HepG2 (cell line): ENCODE measurements around the gene TK1. TPM values are rescaled to one million over a fixed set of nuclear protein-coding genes. Genes with fewer than 3 reads are reported as not detected.

Experiments used
- ATAC-seq: fragments of 200-7000 bp; cut with Tn5 transposase; 3 replicates; pipeline ENCODE4 v1.9.1; 2020; ENCODE audit warnings: mild to moderate bottlenecking, moderate library complexity
- BruUV-seq: library from RNA; stranded (reverse); fragments of 400-500 nt; replicated peaks from 2 replicates; lab custom pipeline; 2021; lab: Mats Ljungman, UMichigan
- CTCF ChIA-PET: fragments of 300-600 bp; formaldehyde crosslinking; extraction: SDS; loops from one replicate; lab custom pipeline; 2021; ENCODE audit warnings: low total read pairs, inconsistent platforms, low intra/inter-chr PET ratio; lab: Yijun Ruan, JAX
- POLR2A ChIA-PET: fragments of 350-600 bp; sonication (Branson Sonifier 250); formaldehyde crosslinking; loops from one replicate; lab custom pipeline; 2020; ENCODE audit warnings: antibody characterized with exemption, inconsistent platforms; lab: Yijun Ruan, JAX
- DNase-seq: peaks from one replicate; pipeline ENCODE4 v3.0.0-alpha.2; 2015; ENCODE audit warnings: low spot score
- FAIRE-seq: peaks from 3 replicates; lab custom pipeline; 2011; peaks lifted over from hg19 to GRCh38; lab: Jason Lieb, UNC
- H2AFZ ChIP-seq: one replicate; pipeline ENCODE4 v1.6.1; 2011; ENCODE audit warnings: low read length, inconsistent platforms
- H3K27ac ChIP-seq: fragments of 300-600 bp; 3 replicates; pipeline ENCODE4 v1.8.0; 2011; ENCODE audit warnings: mixed run types, mild to moderate bottlenecking, mixed read lengths, low read length, inconsistent platforms; ENCODE audit not compliant: insufficient read depth; ENCODE audit errors: extremely low read length
- H3K27me3 ChIP-seq, 2 experiments: fragments of 200-600 bp in 1 of 2; 2 replicates in 1 of 2; 3 replicates in 1 of 2; pipeline versions ENCODE4 v1.6.0 to v1.8.0; 2011; ENCODE audit warnings: low read length in 2 of 2, mild to moderate bottlenecking in 2 of 2, moderate library complexity in 2 of 2, inconsistent platforms in 1 of 2; ENCODE audit not compliant: insufficient read depth in 2 of 2, control insufficient read depth in 1 of 2
- H3K36me3 ChIP-seq, 2 experiments: fragments of 200-600 bp in 1 of 2; replicated peaks in 1 of 2; 2 replicates in 1 of 2; 3 replicates in 1 of 2; pipeline versions ENCODE4 v1.5.1 to v1.8.0; 2011; ENCODE audit warnings: low read length in 2 of 2, inconsistent platforms in 1 of 2; ENCODE audit not compliant: insufficient read depth in 2 of 2, control insufficient read depth in 1 of 2
- H3K4me1 ChIP-seq: 2 replicates; pipeline ENCODE4 v1.5.1; 2012; ENCODE audit warnings: low read length, inconsistent platforms; ENCODE audit not compliant: insufficient read depth
- H3K4me2 ChIP-seq: 2 replicates; pipeline ENCODE4 v1.6.0; 2011; ENCODE audit warnings: low read depth, low read length, inconsistent platforms
- H3K4me3 ChIP-seq, 3 experiments: fragments of 200-600 bp in 1 of 3; sonication (generic), shearing (Covaris generic) in 1 of 3; replicated peaks in 1 of 3; 2 replicates each; pipeline ENCODE4 v1.5.1; 2011 to 2016; ENCODE audit warnings: low read length in 3 of 3, inconsistent platforms in 2 of 3, low read depth in 2 of 3, mild to moderate bottlenecking in 2 of 3, control low read depth in 1 of 3, mixed read lengths in 1 of 3; ENCODE audit not compliant: insufficient read depth in 1 of 3
- H3K79me2 ChIP-seq: one replicate; pipeline ENCODE4 v1.6.1; 2011; ENCODE audit warnings: low read length, inconsistent platforms; ENCODE audit not compliant: insufficient read depth
- H3K9ac ChIP-seq: 2 replicates; pipeline ENCODE4 v1.6.0; 2011; ENCODE audit warnings: mild to moderate bottlenecking, low read depth, low read length, inconsistent platforms; ENCODE audit not compliant: insufficient read depth
- H3K9me3 ChIP-seq: 2 replicates; pipeline ENCODE4 v1.5.1; 2012; ENCODE audit warnings: mild to moderate bottlenecking, low read length
- H4K20me1 ChIP-seq: 2 replicates; pipeline ENCODE4 v1.6.0; 2011; ENCODE audit warnings: inconsistent platforms, mild to moderate bottlenecking, low read length, moderate library complexity; ENCODE audit not compliant: insufficient read depth
- AGO2 ChIP-seq: fragments of 200-400 bp; formaldehyde crosslinking; optimal IDR thresholded peaks from 2 replicates; pipeline ENCODE3; 2017; ENCODE audit warnings: mild to moderate bottlenecking, low read depth, low read length, moderate library complexity
- ASH2L ChIP-seq: fragments of 300-600, 200-600 bp; sonication (generic); IDR thresholded peaks from 2 replicates; pipeline ENCODE4 v1.7.0; 2017; ENCODE audit warnings: low read depth, mild to moderate bottlenecking, moderate library complexity, mixed read lengths, low read length; ENCODE audit not compliant: insufficient read length
- MTA3 ChIP-seq: sonication (generic); formaldehyde crosslinking; IDR thresholded peaks from 2 replicates; pipeline ENCODE4 v1.4.0; 2020; ENCODE audit warnings: missing genetic modification reagents
- MYNN ChIP-seq: sonication (generic); formaldehyde crosslinking; IDR thresholded peaks from 2 replicates; pipeline ENCODE4 v1.4.0; 2020; ENCODE audit warnings: mild to moderate bottlenecking, low read depth, missing genetic modification reagents
- POLR2AphosphoS5 ChIP-seq: IDR thresholded peaks from 2 replicates; pipeline ENCODE4 v1.6.1; 2012; ENCODE audit warnings: low read depth, low read length
- RBM22 ChIP-seq: fragments of 200-400 bp; formaldehyde crosslinking; optimal IDR thresholded peaks from 2 replicates; pipeline ENCODE3; 2017; ENCODE audit warnings: mild to moderate bottlenecking, low read length, moderate library complexity
- ZC3H13 ChIP-seq: sonication (generic); formaldehyde crosslinking; IDR thresholded peaks from 2 replicates; pipeline ENCODE4 v1.8.1; 2023; ENCODE audit warnings: mild to moderate bottlenecking, missing genetic modification reagents, moderate library complexity
- ZKSCAN5 ChIP-seq: sonication (generic); formaldehyde crosslinking; IDR thresholded peaks from 2 replicates; pipeline ENCODE4 v1.5.1; 2020; ENCODE audit warnings: mild to moderate bottlenecking, missing genetic modification reagents
- WGBS: methylation state at CpG from one replicate; pipeline ENCODE4 v1.1.6; 2017; ENCODE audit warnings: low lambda C conversion rate; 5-methylcytosine and 5-hydroxymethylcytosine counted together
- in situ Hi-C: cut with HindIII; loops from 2 replicates; pipeline ENCODE4 v1.10.0; 2017; ENCODE audit warnings: low pct_unique_long_range_greater_than_20kb; ENCODE audit not compliant: extremely low pct_ligation_motif_present
- intact Hi-C: fragments of 100-400 bp; cut with micrococcal nuclease; formaldehyde crosslinking; loops from one replicate; pipeline ENCODE4 v1.10.0; 2022; ENCODE audit not compliant: unreplicated experiment
- polyA plus RNA-seq, 8 experiments: library from polyadenylated mRNA; depleted of rRNA in 3 of 8; stranded (reverse) in 7 of 8; unstranded in 1 of 8; fragments of >200 nt; fragmentation: Illumina TruSeq in 4 of 8; extraction: Trizol in 4 of 8; gene quantifications; 2 replicates each; pipeline versions ENCODE4 v1.2.1 to v1.2.3, GENCODE V29; 2011 to 2016; ENCODE audit warnings: low read depth in 4 of 8, missing spikeins in 1 of 8, mixed read lengths in 1 of 8; ENCODE audit not compliant: insufficient read depth in 1 of 8
- total RNA-seq, 5 experiments: library from RNA; depleted of rRNA; stranded (reverse); fragments of >200 nt; fragmentation: Illumina TruSeq; extraction: Trizol; gene quantifications; 2 replicates each; pipeline ENCODE4 v1.2.3, GENCODE V29; 2016; ENCODE audit warnings: low read depth in 1 of 5
- TF ChIP-seq, protein P1 (sequence below): IDR thresholded peaks from 2 replicates; pipeline ENCODE4 v1.6.1; 2016

TK1 gene
- total and polyA plus RNA-seq, 2 of the 13 experiments (the other 11 are each of a cell fraction or from before 2014, with no cell fraction given) = 45.0 to 96.0 TPM

DNA sequence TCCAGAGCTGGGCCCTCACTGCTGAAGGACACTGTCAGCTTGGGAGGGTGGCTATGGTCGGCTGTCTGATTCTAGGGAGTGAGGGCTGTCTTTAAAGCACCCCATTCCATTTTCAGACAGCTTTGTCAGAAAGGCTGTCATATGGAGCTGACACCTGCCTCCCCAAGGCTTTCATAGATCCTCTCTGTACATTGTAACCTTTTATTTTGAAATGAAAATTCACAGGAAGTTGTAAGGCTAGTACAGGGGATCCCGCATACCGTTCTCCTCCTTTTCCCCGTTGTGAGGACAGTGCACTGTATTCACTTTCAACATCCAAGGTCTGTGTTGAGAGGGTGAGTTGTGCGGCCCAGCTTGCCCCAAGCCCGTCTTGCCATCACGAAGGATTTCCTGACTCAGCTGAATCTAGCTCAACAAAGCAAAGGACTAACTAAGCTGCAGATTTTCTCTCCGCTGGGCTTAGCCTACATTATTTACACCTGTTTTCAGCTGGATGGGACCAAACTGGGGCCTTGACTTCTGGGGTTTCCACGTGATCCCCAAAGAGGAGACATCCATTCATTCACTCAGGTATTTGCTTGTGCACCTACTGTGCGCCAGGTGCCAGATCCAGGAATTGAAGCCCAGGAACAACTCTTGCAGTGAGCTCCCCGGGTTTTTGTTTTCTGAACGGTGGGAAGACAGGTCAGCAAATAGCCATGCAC, 39.4 kb upstream of the TK1 start (continued):
- TF ChIP-seq, protein P1, sequence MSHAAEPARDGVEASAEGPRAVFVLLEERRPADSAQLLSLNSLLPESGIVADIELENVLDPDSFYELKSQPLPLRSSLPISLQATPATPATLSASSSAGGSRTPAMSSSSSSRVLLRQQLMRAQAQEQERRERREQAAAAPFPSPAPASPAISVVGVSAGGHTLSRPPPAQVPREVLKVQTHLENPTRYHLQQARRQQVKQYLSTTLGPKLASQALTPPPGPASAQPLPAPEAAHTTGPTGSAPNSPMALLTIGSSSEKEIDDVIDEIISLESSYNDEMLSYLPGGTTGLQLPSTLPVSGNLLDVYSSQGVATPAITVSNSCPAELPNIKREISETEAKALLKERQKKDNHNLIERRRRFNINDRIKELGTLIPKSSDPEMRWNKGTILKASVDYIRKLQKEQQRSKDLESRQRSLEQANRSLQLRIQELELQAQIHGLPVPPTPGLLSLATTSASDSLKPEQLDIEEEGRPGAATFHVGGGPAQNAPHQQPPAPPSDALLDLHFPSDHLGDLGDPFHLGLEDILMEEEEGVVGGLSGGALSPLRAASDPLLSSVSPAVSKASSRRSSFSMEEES (CRISPR knock-in tag) = no peak

DNA sequence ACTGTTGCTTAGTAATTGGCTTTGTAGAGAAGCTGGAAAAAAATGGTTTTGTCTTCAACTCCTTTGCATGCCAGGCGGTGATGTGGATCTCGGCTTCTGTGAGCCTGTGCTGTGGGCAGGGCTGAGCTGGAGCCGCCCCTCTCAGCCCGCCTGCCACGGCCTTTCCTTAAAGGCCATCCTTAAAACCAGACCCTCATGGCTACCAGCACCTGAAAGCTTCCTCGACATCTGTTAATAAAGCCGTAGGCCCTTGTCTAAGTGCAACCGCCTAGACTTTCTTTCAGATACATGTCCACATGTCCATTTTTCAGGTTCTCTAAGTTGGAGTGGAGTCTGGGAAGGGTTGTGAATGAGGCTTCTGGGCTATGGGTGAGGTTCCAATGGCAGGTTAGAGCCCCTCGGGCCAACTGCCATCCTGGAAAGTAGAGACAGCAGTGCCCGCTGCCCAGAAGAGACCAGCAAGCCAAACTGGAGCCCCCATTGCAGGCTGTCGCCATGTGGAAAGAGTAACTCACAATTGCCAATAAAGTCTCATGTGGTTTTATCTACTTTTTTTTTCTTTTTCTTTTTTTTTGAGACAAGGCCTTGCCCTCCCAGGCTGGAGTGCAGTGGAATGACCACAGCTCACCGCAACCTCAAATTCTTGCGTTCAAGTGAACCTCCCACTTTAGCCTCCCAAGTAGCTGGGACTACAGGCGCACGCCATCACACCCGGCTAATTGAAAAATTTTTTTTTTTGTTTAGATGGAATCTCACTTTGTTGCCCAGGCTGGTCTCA, 38.4 kb upstream of the TK1 start:
- H2AFZ ChIP-seq = no peak overlapping the region
- no peak overlapping the region for H3K4me2 ChIP-seq
- FAIRE-seq = no peak
- in situ Hi-C loops = no loop called here
- no peak for DNase-seq
- H3K9ac ChIP-seq = no peak overlapping the region
- WGBS = 95% methylated on average over 16 of the region's 16 CpGs
- no peaks in the 10 kb centered on the region for H4K20me1 ChIP-seq
- peaks cover 3 to 18% of the 10 kb centered on the region in 2 experiments; a peak in 4 of 5 replicates for H3K27me3 ChIP-seq
- POLR2A ChIA-PET = no interaction called here
- TF ChIP-seq AGO2 = peak; percentile 40
- peak; percentile 85 for TF ChIP-seq RBM22
- no peak for TF ChIP-seq MTA3 (CRISPR knock-in tag)
- TF ChIP-seq ASH2L = no peak
- 0 out of 2 replicates have a peak, but pooled peaks have one; percentile 49 for TF ChIP-seq ZC3H13 (CRISPR knock-in tag)
- peak; percentile 44; the same call in 1 of the 2 replicates for TF ChIP-seq POLR2AphosphoS5
- no peak for TF ChIP-seq MYNN (CRISPR knock-in tag)
- no peak for TF ChIP-seq ZKSCAN5
- no peaks in the 10 kb centered on the region for H3K79me2 ChIP-seq
- H3K9me3 ChIP-seq = no peaks in the 10 kb centered on the region
- H3K27ac ChIP-seq = no peak overlapping the region
- peaks cover 21 to 34% of the 10 kb centered on the region in 2 experiments for H3K36me3 ChIP-seq
- intact Hi-C loops = no loop called here
- H3K4me1 ChIP-seq = peaks cover 1% of the 10 kb centered on the region; the same call in 1 of the 2 replicates
- no peak for ATAC-seq
- BruUV-seq = no TSS peak
- no peak overlapping the region for H3K4me3 ChIP-seq
- CTCF ChIA-PET = no interaction called here
